HG02973 (cell line): ENCODE data around the gene SPIRE2.
"Not testable (repeated sequence)": the region's sequence is repeated elsewhere in the genome, so short reads cannot be mapped to it uniquely, and the experiment has no call there.

ENCODE experiments used
- ATAC-seq: cut with Tn5 transposase; IDR thresholded peaks from one replicate; pipeline ENCODE4 v1.9.1; 2021; ENCODE audit warnings: moderate library complexity; ENCODE audit not compliant: unreplicated experiment

The SPIRE2 gene

DNA sequence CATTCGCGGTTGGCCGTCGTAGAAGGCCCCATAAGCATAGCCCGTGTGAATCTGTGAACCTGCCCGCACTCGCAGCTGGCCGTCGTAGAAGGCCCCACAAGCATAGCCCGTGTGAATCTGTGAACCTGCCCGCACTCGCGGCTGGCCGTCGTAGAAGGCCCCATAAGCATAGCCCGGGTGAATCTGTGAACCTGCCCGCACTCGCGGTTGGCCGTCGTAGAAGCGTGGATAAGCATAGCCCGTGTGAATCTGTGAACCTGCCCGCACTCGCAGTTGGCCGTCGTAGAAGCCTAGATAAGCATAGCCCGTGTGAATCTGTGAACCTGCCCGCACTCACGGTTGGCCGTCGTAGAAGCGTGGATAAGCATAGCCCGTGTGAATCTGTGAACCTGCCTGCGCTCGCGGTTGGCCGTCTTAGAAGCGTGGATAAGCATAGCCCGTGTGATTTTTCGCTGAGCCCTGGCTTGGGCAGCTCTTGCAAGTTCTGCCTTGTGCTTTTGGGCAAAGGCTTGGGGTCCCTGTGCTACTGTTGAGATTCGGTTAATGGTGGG, 6.6 kb downstream of the SPIRE2 start:
- not testable (repeated sequence) for ATAC-seq

DNA sequence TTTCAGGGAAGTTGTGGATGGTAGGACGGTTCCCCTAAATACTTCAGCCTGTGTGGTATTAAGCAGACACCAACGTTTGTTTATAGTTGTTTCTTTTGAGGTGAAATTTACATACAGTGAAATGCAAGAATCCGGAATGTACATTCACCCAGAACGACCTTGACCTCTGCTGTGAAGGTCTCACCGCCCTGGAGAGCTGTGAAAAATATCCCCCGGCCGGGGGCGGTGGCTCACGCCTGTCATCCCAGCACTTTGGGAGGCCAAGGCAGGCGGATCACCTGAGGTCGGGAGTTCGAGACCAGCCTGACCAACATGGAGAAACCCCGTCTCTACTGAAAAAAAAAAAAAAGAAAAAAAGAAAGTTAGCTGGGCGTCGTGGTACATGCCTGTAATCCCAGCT, 8.2 kb downstream of the SPIRE2 start:
- not testable (repeated sequence) for ATAC-seq

DNA sequence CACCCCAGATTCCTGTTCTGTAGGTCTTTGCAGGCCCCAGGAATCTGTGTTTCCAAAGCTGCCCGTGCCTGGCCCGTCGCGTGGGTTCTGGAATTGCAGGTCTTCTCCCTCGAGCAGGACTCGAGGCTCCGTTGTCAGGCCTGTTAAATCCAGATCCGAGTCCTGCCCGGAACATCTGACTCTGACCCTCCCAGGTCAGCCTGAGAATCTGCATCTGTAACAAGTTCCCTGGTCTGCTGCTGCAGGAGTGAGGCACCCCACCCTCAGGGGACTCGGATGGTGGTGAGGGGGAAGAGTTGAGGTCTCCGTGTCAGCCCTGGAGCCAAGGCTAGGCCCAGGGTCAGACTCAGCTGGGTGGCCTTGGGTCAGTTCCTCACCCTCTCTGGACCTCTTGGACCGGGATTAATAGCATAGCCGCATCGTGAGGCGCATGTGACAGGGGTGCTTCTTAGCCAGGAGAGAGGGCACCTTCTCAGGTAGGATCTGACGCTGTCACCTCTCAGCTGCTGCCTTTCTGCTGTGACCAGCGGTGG, 8.8 kb downstream of the SPIRE2 start:
- no peak for ATAC-seq

DNA sequence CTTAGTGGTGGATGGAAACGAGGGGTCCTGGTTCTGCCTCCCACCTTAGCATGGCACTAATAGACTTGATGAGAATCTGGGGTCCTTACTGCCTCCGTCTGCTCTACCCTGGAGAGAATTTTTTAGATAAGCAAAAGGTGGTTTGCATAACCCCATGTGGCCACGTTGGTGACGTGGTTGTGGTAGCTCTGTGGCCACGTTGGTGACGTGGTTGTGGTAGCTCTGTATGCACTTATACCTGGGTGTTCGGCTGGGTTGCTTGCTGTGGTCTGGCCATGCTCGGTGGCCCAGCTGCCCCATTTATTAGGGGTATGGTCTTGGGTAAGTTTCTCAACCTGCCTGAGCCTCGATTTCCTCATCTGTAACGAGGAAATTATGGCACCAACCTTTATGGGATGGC, 13.0 kb downstream of the SPIRE2 start:
- ATAC-seq: no peak

DNA sequence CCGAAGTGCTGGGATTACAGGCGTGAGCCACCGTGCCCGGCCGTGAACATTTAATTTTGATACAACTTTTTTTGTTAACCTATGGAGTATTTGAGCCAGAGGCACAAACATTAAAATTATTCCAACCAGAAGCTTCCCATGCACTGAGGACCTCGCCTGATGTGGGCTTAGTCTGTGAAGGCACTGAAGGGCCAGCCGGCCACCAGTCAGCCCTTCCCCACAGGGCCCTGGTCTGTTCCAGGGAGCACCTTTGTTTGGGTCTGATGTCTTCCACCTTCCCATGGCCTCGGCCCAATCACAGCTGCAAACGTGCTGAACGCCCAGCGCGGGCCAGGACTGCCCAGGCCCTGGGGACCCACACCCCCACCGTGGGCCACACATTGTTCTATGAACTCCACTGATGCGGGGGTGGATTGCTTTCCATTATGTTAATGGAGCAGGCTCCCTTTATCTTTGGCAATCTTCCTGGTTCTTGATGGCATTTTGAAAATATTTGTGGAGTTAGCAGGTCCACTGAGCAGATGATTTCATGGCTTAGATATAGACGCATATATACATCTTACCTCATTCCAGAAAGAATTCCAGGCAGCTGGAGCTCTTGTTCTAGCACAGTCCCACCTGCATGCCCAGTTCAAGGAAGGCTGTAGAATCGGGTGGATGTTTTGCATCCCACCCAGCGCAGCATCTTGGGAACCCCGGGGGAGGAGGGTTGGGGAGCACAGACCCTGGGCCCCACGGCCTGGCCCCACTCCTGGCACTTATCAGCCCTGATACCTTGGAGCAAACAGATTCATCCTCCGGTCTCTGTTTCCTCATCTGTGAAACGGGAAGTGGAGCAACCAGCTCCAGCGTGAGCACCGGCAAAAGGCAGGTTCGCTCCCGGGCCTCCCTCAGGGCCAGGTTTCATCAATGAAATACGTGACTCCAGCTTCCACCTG, 14.5 kb downstream of the SPIRE2 start:
- ATAC-seq: no peak

DNA sequence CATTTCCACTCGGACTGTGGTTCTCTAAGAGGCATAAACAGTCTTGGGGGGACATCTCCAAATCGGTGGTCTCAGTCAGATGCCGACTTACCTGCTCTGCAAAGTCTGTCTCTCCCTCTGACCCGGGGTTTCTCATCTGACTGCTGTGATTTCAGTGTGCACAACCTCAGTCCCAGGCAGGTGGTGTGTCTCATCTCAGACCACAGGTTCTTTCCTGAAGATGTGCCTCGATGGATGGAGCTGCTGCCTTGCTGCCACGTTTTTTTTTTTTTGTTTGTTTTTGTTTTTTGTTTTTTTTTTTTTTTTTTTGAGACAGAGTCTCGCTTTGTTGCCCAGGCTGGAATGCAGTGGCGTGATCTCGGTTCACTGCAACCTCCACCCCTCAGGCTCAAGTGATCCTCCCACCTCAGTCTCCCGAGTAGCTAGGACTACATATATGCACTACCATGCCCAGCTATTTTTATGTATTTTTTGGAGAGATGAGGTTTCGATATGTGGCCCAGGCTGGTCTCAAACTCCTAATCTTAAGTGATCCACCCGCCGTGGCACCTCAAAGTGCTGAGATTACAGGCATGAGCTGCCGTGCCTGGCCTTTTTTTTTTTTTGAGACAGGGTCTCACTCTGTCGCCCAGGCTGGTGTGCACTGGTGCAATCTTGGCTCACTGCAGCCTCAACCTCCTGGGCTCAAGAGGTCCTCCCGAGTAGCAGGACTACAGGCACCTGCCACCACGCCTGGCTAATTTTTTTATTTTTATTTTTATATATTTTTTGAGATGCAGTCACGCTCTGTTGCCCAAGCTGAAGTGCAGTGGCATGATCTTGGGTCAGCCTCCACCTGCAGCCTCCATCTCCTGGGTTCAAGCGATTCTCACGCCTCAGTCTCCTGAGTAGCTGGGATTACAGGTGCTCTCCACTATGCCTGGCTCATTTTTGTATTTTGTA, 15.4 kb downstream of the SPIRE2 start:
- no peak for ATAC-seq

DNA sequence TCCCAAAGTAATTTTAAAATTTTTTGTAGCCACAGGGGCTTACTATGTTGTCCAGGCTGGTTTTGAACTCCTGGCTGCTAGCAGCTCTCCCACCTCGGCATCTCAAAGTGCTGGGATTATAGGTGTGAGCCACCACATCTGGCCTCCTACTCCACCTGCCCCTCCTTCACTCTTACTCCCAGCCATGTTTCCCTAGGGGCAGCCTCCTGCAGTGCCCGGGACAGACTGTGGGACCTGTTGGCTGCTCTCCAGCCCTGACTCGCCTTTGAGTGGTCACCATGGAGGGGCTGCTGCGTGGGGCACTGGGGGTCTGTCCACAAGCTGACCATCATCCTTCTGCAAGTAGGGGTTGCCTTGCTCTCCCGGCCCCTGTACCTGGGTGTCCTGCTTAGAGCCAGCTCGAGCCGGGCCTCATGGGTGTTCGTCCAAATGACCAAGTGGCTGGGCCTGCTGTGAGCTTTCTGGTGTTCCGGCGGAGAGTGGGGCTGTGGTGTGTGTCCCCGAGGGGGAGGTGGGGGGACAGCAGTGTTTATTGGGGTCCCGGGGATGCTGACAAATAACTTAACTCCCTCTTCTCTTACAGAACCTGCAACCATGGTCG, 16.6 kb downstream of the SPIRE2 start:
- ATAC-seq: no peak

DNA sequence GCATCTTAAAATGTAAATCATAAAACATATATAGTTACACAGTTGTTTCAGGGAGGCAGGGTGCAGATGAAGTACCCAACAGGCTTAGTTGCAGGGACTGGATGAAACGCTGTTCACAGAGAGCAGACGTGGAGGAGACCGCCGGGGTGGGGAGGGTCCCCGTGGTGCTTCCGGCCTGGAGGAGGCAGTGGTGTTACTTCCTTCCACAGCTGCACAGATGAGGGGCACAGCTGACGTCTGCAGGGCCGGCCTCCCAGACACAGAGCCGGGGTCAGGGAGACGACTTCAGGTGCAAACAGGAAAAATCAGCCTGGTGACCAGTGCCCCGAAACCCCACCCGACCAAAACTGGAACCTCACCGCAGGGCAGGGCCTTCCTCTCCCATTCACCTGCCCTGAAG, 17.1 kb downstream of the SPIRE2 start:
- ATAC-seq: no peak

DNA sequence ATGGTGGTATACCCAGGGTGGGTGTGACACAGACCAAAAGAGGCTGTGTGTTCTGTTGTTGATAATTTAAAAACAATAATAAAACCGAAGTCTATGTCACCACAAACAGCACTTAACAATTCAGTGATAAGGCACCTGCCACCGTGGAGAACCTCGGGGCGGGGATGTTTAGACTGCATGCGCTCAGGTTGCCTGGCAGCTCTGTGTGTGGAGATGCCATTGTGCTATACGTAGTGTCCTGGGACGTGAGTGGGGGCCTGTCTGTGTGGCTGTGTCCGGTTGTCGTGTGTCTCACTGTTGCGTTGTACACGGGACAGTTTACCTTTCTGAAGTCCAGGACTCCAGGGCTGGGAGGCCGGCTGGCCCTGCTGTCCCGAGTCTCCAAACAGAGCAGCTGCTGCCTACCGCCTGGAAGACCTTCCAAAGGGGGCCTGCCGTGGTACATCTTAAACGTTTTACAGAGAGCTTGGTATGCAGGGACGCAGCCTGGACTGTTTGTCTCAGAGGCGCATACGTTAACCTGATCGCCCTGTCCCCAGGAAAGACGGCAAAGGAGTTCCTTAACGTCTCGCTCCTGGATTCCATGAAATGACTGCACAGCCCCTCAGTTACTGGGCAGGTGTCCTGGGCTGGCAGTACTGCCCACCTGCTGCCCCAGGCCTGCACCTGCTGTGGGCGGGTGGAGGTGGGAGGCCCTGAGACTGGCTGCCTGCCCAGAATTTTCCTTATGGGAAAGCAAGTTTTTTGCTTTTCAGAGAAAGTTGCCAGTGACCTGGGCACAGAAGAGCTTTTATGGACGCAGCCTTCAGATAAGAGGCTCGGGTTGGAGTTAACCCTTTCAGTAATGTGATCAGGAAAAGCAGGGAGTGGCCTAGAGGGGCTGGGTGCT, 19.0 kb downstream of the SPIRE2 start:
- no peak for ATAC-seq

DNA sequence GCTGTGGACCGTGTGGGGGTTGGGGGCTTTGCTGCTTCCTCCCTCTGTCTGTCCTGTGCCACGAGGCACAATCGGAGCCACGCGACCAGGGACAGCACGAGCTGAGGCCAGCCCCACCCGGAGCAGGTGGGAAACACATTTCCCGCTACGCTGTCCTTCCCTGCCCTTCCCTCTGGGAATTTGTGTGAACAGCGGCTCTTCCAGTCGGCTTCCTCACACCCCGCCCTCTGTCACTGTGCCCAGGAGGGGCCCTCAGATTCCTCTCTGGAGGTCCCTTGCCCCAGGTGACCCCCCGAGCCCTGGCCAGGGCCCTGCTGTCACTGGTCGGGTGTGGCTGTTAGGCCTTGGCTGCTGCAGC, 19.6 kb downstream of the SPIRE2 start:
- ATAC-seq: no peak

DNA sequence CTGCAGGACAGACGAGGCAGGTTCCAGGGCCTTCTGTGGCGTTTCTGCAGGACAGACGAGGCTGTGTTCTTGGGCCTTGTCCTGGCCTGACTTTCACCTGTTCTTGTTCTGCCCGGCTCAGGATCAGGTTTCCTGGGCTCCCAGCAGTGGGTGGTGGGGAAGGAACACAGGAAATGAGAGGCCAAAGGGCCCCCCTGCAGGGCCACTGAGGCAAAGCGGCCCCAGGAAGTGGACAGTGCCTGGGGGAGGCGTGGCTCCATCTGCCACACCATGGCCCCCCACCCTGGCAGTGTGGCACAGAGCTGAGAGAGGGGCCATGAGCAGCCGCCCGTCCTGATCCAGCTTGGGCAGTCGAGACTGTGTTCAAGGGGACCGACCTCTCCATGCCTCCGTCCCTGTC, 20.7 kb downstream of the SPIRE2 start:
- ATAC-seq: no peak

DNA sequence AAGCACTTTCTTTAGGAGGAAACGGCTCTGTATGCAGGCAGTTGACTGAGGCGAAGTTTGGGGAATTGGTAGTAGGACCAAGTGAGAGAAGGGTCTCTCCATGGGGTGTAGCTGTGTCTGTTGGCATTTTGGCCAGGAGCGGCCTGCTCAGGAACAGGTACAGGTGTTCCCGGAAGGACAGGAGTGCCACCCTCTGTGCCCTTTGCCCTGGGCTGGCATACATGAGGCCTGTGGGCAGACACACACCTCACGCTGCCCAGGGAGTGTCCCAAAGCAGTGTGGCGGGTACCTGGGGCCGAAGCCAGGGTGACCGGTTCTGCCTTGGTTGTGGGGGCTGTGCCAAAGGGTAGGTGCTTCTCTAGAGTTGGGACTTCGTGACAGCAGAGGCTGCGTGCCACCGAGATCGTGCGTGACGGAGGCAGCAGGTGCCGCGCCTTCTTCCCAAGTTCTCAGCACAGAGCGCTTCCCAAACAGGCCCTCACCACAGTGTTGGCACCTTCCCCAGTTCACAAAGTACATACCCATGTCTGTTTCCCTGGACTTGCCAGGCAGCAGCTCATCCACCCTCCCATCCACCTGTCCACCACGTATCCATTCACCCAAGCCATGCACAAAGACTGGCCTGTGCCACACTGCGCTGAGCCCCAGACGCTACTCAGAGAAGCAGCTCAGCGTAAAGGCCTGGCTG, 25.2 kb downstream of the SPIRE2 start:
- no peak for ATAC-seq

DNA sequence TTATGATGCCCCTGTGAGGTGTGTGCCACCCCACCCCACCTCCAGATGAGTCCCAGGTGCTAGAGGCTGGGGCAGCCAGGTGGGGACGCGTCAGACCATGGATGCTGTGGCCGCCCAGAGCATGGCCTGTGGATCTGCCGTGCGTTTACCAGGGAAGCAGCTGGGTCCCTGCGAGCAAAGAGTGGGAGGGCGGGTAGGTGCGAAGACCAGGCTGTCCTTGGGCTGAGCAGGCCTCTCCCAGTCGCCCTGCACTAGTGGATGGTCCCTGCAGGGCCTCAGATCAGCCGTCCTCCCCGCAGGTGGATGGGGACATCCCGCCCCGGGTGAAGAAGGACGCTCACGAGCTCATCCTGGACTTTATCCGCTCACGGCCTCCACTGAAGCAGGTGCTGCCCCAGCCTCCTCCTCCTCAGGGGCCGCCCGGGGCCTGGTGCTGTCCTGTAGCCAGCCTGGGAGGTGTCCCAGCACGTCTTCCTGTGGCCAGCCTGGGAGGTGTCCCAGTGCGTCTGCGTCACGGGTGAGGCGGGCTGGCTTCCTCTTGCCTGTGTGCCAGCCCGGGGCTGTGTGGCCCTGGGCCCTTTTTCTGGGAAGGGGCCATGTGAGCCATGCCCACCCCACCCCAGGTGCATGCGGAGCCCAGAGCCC, 27.1 kb downstream of the SPIRE2 start:
- no peak for ATAC-seq

DNA sequence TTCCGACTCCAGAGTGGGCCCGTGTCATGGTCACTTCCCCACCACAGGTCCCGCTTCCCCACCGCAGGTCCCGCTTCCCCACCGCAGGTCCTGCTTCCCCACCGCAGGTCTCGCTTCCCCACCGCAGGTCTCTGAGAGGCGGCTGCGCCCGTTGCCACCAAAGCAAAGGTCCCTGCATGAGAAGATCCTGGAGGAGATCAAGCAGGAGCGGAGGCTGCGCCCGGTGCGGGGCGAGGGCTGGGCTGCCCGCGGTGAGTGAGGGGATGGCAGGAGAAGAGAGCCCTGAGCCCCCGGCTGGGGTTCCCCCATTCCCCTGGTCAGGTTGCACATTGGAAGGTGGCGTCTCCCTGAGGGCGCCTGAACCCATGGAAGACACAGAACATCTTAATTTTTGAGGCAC, 27.7 kb downstream of the SPIRE2 start:
- no peak for ATAC-seq

DNA sequence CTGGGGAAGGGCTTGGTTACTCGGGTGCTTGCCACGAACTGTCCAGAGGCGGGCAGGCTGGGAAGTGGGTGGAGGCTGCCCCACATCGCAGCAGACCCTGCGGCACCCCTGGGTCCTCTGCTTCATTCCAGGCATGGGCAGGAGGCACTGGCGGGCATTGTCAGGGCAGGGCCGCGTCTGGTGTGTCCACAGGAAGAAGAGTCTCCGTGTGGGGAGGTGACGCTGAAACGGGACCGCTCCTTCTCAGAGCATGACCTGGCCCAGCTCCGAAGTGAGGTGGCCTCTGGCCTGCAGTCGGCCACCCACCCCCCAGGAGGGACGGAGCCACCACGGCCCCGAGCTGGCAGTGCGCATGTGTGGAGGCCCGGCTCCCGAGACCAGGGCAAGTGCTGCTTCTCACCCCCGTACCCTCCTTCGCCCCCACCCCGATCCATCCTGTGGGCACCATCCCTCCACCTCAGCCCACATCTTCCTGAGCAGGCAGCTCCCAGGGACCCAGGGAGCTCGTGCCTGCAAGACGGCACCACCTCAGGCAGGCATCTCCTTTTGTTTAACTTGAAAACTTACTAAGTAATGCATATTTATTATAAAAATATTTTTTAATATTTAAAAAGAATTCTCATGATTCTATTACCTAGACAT, 30.8 kb downstream of the SPIRE2 start:
- no peak for ATAC-seq

DNA sequence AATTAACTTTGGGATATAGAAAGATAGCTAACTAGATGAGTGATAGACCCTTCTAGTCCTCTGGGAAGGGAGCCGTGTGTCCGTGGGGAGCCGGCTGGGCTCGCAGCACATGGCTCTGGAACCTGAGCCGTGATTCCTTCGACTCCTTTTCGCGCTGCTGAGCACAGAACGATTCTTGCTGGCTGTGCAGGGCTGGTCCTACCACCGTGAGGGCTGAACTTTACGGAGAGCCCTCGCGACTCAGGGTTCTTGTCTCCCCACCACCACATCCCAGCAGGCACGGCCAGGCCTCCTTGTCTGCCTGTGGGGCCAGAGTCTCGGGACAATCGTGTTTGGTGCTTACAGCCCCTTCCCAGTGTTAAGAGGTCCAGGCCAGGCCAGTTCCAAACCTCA, 31.3 kb downstream of the SPIRE2 start:
- no peak for ATAC-seq

DNA sequence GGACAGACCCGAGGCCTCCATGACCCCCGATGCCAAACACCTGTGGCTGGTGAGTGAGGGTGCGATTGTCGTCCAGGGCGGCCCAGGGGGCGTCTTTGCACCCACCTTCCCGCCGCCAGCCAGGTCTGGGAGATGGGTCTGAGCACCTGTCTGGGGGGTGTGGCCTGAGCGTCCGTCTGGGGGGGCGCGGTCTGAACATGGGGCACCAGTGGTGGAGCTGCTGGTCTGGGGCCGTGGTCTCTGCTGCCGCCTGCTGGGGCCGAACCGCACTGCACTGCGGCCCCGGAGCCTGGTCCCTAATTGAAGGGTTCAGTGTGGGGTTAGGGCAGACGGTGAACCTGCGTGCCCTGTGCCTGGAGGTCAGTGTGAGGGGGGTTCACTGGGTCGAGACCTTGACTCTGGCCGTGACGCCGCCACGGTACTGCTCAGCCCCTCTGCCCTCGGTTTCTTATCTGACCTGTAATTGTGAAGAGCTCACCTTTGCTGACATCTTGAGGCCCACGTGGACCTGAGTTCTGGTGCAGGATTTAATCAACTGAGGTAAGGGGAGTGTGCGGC, 32.6 kb downstream of the SPIRE2 start:
- ATAC-seq: no peak

DNA sequence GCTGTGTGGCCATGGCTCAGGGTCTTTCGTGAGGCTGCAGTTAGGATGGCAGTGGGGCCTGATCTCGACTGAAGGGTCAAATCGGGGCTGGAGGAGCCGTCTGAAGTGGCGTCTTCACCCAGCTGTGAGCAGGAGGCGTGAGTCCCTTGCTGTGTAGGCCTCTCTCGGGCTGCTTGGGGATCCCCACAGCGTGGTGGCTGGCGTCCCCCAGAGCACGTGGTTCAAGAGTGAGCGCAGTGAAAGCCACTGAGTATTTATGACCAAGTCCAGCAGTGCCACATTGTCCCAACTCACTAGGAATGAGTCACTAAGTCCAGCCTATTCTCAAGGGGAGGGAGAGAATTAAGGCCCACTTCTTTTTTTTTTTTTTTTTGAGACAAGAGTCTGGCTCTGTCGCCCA, 33.4 kb downstream of the SPIRE2 start:
- ATAC-seq: no peak
